ENCODE measurements around the gene ZNF385D.

The ZNF385D gene

GRCh38 chr3:21618695-21619094 lies 132.3 kb downstream of the ZNF385D start:
- no peak for DNase-seq (ENCODE audit: extremely low read depth in 1 of 2, low read depth in 1 of 2)

DNA sequence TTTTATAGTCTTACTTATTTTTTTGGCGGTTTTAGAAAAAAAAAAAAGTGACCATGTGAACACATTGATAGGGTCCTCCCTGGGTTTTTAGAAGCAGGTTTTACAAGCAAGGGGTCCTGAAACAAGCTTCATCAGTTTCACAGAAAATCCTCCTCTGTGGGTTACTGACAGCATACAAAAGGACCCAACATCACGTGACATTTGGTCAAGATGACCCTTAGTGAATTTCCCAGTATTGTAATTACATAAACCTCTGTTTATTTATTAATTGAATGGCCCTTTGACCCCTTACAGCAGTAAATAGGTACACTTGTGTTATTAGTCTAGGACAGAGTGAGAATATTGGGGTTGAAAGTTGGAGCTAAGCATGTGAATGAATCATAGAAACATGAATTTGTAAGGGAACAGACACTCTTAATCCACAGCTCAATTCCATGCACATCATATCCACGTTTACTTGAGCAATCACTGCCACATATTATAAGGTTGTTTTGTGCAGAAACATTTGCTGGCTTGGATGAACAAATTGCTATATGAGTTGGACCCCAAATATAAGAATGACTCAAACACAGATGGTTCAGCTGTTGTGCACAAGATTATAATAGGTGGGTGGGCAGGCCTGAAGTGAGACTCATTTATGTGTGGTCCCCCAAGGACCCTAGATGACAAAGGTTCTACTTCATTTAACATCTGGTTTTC lies 137.5 kb downstream of the ZNF385D start:
- no peak for DNase-seq (ENCODE audit: extremely low read depth in 1 of 2, low read depth in 1 of 2)

DNA sequence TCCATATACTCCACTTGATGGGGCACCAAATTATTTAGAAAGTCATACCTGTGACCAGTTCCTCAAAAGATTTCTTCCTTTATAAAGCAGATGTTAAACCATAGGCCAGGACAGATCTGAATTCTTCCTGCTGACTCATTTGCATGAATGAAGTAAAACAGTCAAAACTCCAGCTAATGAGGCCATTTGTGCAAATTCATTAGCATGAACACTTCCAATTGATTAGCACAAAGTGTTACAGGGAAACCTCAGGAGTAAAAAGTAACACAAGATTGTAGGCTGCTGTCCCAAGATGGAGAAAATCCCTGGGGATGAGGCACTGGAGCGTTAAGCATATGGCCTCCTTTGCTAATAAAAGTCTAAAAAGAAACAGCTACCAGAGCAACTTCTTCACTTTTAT lies 149.8 kb downstream of the ZNF385D start:
- no peak for DNase-seq (ENCODE audit: extremely low read depth in 1 of 2, low read depth in 1 of 2)

- DNase-seq (ENCODE audit: extremely low read depth in 1 of 2, low read depth in 1 of 2): no peak
Measured at GRCh38 chr3:21599890-21600289, 151.1 kb downstream of the ZNF385D start.

- DNase-seq (ENCODE audit: extremely low read depth in 1 of 2, low read depth in 1 of 2): no peak
Measured at GRCh38 chr3:21592828-21593227, 158.2 kb downstream of the ZNF385D start.

GRCh38 chr3:21587894-21588293 lies 163.1 kb downstream of the ZNF385D start:
- no peak for DNase-seq (ENCODE audit: extremely low read depth in 1 of 2, low read depth in 1 of 2)

GRCh38 chr3:21585216-21585740 lies 165.7 kb downstream of the ZNF385D start:
- no peak for DNase-seq (ENCODE audit: extremely low read depth in 1 of 2, low read depth in 1 of 2)

- no peak for DNase-seq (ENCODE audit: extremely low read depth in 1 of 2, low read depth in 1 of 2)
Measured at GRCh38 chr3:21573291-21573690, 177.7 kb downstream of the ZNF385D start.

- no peak for DNase-seq (ENCODE audit: extremely low read depth in 1 of 2, low read depth in 1 of 2)
Measured at GRCh38 chr3:21564531-21564930, 186.5 kb downstream of the ZNF385D start.

DNA sequence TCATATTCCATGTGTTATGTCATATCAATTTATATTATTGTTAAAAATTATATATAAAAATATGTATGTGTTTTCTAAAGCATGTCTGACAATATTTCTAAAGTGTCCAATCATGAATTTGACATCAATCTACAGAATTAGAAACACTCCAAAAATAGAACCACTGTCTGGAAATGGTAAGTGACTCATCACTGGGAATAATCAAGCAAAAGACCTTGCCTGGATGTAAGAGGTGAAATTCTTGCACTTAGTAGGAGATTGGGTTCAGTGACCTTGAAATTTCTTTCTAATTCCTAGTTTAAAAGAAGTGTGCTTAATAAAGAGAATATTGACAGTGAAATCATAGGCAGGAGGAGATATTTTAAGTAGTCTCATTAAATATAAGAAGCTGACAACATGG lies 188.8 kb downstream of the ZNF385D start:
- no peak for DNase-seq (ENCODE audit: extremely low read depth in 1 of 2, low read depth in 1 of 2)

GRCh38 chr3:21561472-21561871 lies 189.5 kb downstream of the ZNF385D start:
- DNase-seq (ENCODE audit: extremely low read depth in 1 of 2, low read depth in 1 of 2): no peak

DNA sequence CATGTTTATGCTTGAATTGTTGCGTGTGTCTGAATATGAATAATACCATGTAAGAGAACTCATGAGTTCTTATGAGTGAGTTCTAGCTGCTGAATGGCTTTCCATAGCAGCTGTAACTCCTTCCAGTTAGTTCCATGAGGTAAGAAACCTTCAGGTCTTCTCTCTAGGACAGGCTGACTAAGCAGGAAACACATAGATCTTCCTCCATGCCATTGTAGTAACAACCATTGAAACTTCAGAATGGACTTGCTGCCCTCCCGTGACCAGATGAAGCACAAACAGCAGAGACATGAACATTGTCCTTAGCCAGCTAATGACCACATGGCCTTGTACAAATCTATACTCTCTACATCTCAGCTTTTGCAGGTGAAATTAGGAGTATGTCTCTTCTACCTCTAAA lies 200.0 kb downstream of the ZNF385D start:
- no peak for DNase-seq (ENCODE audit: extremely low read depth in 1 of 2, low read depth in 1 of 2)

- no peak for DNase-seq (ENCODE audit: extremely low read depth in 1 of 2, low read depth in 1 of 2)
Measured at GRCh38 chr3:21544076-21544462, 206.9 kb downstream of the ZNF385D start.

DNA sequence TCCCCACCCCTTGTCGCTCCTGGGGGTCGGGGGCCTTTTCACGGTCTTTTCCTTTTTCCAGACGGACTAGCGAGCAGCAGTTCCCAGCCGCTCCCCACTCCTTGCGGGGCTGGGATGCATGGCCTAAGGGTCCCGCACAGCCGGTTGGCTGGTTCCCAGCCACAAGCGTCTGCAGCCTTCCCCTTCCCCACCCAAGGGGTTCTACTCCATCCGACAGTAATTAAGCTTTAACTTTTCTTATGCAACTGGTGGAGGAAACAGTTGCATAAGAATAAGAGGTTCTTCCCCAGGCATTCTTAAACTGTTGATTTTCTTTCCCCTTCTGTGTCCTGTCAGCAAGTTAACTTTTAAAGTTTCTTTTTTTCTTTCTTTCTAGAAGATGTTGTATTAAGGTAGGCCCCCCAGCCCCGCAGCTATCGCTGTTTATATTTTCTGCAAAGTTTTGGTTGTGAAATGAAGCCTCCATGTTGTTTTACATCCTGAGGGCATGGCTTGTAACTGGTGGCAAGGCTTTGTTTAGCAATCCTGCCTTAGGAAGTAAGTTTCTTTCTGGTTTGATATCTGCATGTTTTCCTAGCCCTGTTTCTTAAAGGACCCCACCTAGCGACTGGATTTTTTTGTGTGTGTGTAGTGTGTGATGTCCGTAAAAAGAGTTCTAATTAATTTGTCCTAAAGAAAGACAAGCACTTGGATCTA lies 207.5 kb downstream of the ZNF385D start:
- DNase-seq (ENCODE audit: extremely low read depth in 1 of 2, low read depth in 1 of 2): no peak

DNA sequence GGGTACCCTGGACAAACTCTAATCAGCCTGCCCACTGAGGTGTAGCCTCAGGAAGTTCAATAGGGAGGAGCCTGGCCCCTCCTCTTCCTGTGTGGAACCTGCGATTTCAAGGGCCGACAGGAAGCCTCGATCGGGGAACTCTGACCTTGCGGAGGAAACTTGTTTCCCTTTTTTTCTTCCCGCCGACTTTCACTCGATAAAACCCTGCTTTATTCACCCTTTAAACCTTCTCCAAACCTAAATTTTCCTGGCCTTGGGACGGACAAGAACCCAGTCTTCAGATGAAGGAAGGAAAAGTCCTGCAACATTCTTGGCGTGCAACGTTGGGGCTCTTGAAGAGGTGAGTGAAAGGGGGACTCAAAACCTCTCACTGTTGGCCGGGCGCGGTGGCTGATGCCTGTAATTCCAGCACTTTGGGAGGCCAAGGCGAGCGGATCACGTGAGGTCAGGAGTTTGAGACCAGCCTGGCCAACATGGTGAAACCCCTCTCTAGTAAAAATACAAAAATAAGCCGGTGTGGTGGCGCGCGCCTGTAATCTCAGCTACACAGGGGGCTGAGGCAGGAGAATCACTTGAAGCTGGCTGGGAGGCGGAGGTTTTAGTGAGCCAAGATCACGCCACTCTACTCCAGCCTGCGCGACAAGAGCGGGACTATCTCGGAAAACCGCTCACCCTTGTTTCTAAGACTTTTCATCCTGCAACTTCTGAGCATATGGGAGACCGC lies 208.2 kb downstream of the ZNF385D start:
- DNase-seq (ENCODE audit: extremely low read depth in 1 of 2, low read depth in 1 of 2): no peak

DNA sequence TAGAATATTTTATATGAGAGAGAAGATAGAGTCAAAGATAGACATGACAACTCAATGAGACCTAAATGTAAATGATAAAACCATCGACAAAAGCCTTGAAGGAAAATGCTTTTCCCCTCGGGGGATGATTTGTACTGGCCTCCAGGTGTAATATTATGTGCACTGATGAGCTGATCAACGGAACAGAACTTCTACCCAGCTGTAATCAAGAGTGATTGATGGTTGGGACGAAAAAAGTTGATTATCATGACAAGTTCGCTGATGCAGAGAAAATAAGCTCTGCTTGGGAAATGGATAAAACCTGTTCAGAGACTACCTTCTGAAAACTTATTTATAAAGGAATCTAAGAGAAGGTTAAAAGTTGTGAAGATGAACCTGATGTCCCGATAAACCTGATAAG lies 210.7 kb downstream of the ZNF385D start:
- DNase-seq (ENCODE audit: extremely low read depth in 1 of 2, low read depth in 1 of 2): no peak

DNA sequence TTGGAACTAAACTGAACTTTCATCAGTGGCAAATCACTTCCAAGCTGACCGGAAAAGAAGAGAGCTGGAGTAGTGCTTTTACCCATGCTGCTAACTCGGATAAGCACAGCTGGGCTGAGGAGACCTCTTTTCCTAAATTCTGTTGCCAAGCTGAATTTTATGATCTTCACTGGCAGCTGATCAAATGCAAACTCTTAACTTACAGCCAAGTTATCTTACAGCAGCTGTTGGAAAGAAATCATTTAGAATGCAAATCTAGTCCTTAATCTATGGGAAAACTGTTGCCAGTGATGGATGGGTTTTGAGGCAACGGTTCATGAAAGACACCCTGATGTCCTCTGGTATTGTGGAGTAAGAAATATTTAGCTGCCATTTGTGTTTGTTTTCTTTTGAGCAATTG lies 216.5 kb downstream of the ZNF385D start:
- DNase-seq (ENCODE audit: extremely low read depth in 1 of 2, low read depth in 1 of 2): no peak

DNA sequence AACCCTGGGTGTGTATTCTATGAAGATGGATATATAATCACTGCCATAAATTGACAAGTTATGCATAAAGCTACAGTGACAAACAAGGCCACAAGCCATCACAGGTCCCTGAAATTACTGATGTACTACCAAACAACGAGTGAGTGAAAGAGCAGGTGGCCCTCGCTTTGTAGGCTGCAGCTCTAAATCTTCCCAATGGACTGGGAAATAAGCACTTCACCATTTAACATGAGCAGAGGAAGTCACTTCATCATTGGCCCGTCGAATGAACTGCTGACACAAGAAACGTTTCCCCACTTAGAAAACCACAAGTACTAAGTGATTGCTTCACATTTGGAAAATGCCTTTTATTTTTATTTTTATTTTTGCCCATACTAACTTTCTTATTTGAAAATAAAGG lies 218.0 kb downstream of the ZNF385D start:
- no peak for DNase-seq (ENCODE audit: extremely low read depth in 1 of 2, low read depth in 1 of 2)

DNA sequence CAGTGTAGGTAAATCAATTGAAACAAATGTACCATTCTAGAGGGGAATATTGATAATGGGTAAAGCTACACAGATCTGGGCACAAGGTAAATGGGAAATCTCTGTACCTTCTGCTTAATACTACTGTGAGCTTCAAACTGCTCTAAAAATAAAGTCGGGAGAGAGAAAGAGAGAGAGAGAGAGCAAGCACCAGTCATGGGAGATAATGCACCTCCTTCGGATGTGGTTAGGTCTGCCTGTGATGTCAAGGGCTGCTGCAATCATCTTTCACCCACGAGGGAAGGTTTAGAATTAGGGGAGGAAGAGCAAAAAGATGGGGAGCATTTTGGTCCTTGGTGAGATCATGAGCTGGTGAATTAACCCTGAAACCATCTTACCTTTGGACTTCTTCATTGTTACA lies 219.1 kb downstream of the ZNF385D start:
- DNase-seq (ENCODE audit: extremely low read depth in 1 of 2, low read depth in 1 of 2): no peak

- DNase-seq (ENCODE audit: extremely low read depth in 1 of 2, low read depth in 1 of 2): no peak
Measured at GRCh38 chr3:21528291-21528995, 222.6 kb downstream of the ZNF385D start.

DNA sequence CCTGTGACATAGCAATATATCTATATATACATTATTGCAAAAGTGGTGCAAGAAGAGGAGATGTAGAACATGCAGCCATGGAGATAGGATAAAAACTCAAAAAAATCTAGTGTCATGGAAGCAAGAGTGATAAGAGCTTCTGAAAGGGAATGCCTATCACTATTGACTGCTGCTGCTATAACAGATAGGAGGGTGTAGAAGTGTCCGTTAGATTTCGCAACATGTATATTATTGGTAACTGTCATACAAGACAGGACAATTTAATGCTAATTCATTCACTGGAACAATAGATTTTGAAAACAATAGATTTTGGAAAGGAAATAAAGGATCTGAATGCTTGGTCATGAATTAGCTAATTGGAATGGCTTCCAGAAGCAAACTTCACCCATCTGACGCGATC lies 224.5 kb downstream of the ZNF385D start:
- DNase-seq (ENCODE audit: extremely low read depth in 1 of 2, low read depth in 1 of 2): no peak
